H9 (cell line): ENCODE results near the gene CLSTN3. TPM values are rescaled to one million over a fixed set of nuclear protein-coding genes. Genes with fewer than 3 reads are reported as not detected.

Experiments used
- DNase-seq: peaks from one replicate; pipeline ENCODE4 v3.0.0-alpha.2; 2017
- H2AFZ ChIP-seq: one replicate; pipeline ENCODE4 v1.6.1; 2013; ENCODE audit warnings: mild to moderate bottlenecking, low read length, control low read depth, moderate library complexity
- H2AK5ac ChIP-seq: 2 replicates; pipeline ENCODE4 v1.6.1; 2013; ENCODE audit warnings: low read length, control low read depth, mixed read lengths; ENCODE audit not compliant: insufficient read length
- H2BK120ac ChIP-seq: one replicate; pipeline ENCODE4 v1.6.1; 2013; ENCODE audit warnings: low read depth, mild to moderate bottlenecking, low read length, control low read depth, inconsistent platforms; ENCODE audit not compliant: poor library complexity, severe bottlenecking
- H2BK12ac ChIP-seq: 2 replicates; pipeline ENCODE4 v1.6.1; 2013; ENCODE audit warnings: low read length, control low read depth, mixed read lengths, low read depth; ENCODE audit not compliant: insufficient read length
- H2BK15ac ChIP-seq: 2 replicates; pipeline ENCODE4 v1.6.1; 2013; ENCODE audit warnings: low read depth, low read length, control low read depth
- H2BK20ac ChIP-seq: one replicate; pipeline ENCODE4 v1.6.1; 2013; ENCODE audit warnings: low read depth, mild to moderate bottlenecking, low read length, control low read depth, inconsistent platforms; ENCODE audit not compliant: poor library complexity, severe bottlenecking
- H2BK5ac ChIP-seq: 2 replicates; pipeline ENCODE4 v1.6.1; 2013; ENCODE audit warnings: low read length, control low read depth, mixed read lengths; ENCODE audit not compliant: insufficient read length
- H3K14ac ChIP-seq: 2 replicates; pipeline ENCODE4 v1.6.1; 2013; ENCODE audit warnings: low read length, control low read depth; ENCODE audit not compliant: insufficient read depth
- H3K18ac ChIP-seq: 2 replicates; pipeline ENCODE4 v1.6.1; 2013; ENCODE audit warnings: low read depth, mild to moderate bottlenecking, mixed read lengths, low read length, control low read depth; ENCODE audit not compliant: insufficient read length
- H3K23ac ChIP-seq: 2 replicates; pipeline ENCODE4 v1.6.1; 2013; ENCODE audit warnings: low read length, control low read depth, mixed read lengths, low read depth; ENCODE audit not compliant: insufficient read length
- H3K23me2 ChIP-seq: 2 replicates; pipeline ENCODE4 v1.6.1; 2013; ENCODE audit warnings: low read depth, mild to moderate bottlenecking, mixed read lengths, low read length, control low read depth; ENCODE audit not compliant: insufficient read length, poor library complexity, severe bottlenecking
- H3K27ac ChIP-seq: 2 replicates; pipeline ENCODE4 v1.5.1; 2013; ENCODE audit warnings: low read length, control low read depth, mixed read lengths, low read depth; ENCODE audit not compliant: insufficient read length
- H3K27me3 ChIP-seq: 2 replicates; pipeline ENCODE4 v1.6.1; 2013; ENCODE audit warnings: low read length, control low read depth, inconsistent platforms; ENCODE audit not compliant: insufficient read depth
- H3K4ac ChIP-seq: 2 replicates; pipeline ENCODE4 v1.6.1; 2013; ENCODE audit warnings: low read depth, mild to moderate bottlenecking, control low read depth, inconsistent platforms, low read length, moderate library complexity
- H3K4me1 ChIP-seq: 2 replicates; pipeline ENCODE4 v1.6.1; 2013; ENCODE audit warnings: low read length, control low read depth, inconsistent platforms; ENCODE audit not compliant: insufficient read depth
- H3K4me2 ChIP-seq: 2 replicates; pipeline ENCODE4 v1.6.1; 2013; ENCODE audit warnings: low read length, control low read depth, mixed read lengths; ENCODE audit not compliant: insufficient read length, insufficient read depth
- H3K56ac ChIP-seq: 2 replicates; pipeline ENCODE4 v1.6.1; 2013; ENCODE audit warnings: low read depth, mild to moderate bottlenecking, mixed read lengths, low read length, control low read depth; ENCODE audit not compliant: insufficient read length
- H3K79me1 ChIP-seq: 2 replicates; pipeline ENCODE4 v1.6.1; 2013; ENCODE audit warnings: low read depth, mild to moderate bottlenecking, moderate library complexity, low read length, control low read depth, inconsistent platforms; ENCODE audit not compliant: insufficient read depth, poor library complexity, severe bottlenecking
- H3K79me2 ChIP-seq: 2 replicates; pipeline ENCODE4 v1.6.1; 2013; ENCODE audit warnings: low read length, control low read depth, inconsistent platforms; ENCODE audit not compliant: insufficient read depth
- H3K9ac ChIP-seq: 2 replicates; pipeline ENCODE4 v1.6.1; 2013; ENCODE audit warnings: low read length, control low read depth, mixed read lengths; ENCODE audit not compliant: insufficient read length; ENCODE audit errors: extremely low read depth
- H3K9me3 ChIP-seq: one replicate; pipeline ENCODE4 v1.6.1; 2013; ENCODE audit warnings: low read depth, low read length, inconsistent platforms; ENCODE audit not compliant: control insufficient read depth
- H3T11ph ChIP-seq: one replicate; pipeline ENCODE4 v1.6.1; 2013; ENCODE audit warnings: mild to moderate bottlenecking, low read length, control low read depth, inconsistent platforms
- H4K20me1 ChIP-seq: one replicate; pipeline ENCODE4 v1.6.1; 2013; ENCODE audit not compliant: control insufficient read depth, insufficient read length, insufficient read depth
- H4K5ac ChIP-seq: 2 replicates; pipeline ENCODE4 v1.6.1; 2013; ENCODE audit warnings: low read depth, mild to moderate bottlenecking, mixed read lengths, low read length, control low read depth; ENCODE audit not compliant: insufficient read length
- H4K8ac ChIP-seq: replicated peaks from 2 replicates; pipeline ENCODE4 v1.6.1; 2013; ENCODE audit warnings: low read length, control low read depth, mixed read lengths, low read depth; ENCODE audit not compliant: insufficient read length
- H4K91ac ChIP-seq: 2 replicates; pipeline ENCODE4 v1.6.1; 2013; ENCODE audit warnings: low read depth, mild to moderate bottlenecking, moderate library complexity, mixed read lengths, low read length, control low read depth; ENCODE audit not compliant: insufficient read length
- H3K27ac Mint-ChIP-seq, 3 experiments: 2 replicates in 2 of 3; 3 replicates in 1 of 3; pipeline ENCODE4 v1.8.0; 2020 to 2021; ENCODE audit warnings: mixed read lengths in 3 of 3, mild to moderate bottlenecking in 1 of 3, moderate library complexity in 1 of 3
- H3K27me3 Mint-ChIP-seq: 2 replicates; pipeline ENCODE4 v1.8.0; 2021; ENCODE audit warnings: low read depth, mild to moderate bottlenecking, moderate library complexity, mixed read lengths
- H3K36me3 Mint-ChIP-seq, 3 experiments: 2 replicates in 2 of 3; 3 replicates in 1 of 3; pipeline ENCODE4 v1.8.0; 2020 to 2021; ENCODE audit warnings: low read depth in 3 of 3, mixed read lengths in 3 of 3; ENCODE audit not compliant: insufficient read depth in 1 of 3
- H3K4me1 Mint-ChIP-seq, 2 experiments: 2 replicates each; pipeline ENCODE4 v1.8.0; 2020; ENCODE audit warnings: mixed read lengths in 2 of 2
- H3K4me3 Mint-ChIP-seq, 2 experiments: 2 replicates in 1 of 2; 3 replicates in 1 of 2; pipeline ENCODE4 v1.8.0; 2020 to 2021; ENCODE audit warnings: mild to moderate bottlenecking in 2 of 2, mixed read lengths in 2 of 2, moderate library complexity in 1 of 2
- H3K9me3 Mint-ChIP-seq, 2 experiments: 2 replicates in 1 of 2; 3 replicates in 1 of 2; pipeline ENCODE4 v1.8.0; 2020; ENCODE audit warnings: mild to moderate bottlenecking in 2 of 2, mixed read lengths in 2 of 2, moderate library complexity in 1 of 2
- WGBS: extraction: QIAGEN DNeasy Blood & Tissue Kit; methylation state at CpG from one replicate; pipeline ENCODE4 v1.1.7; 2013; ENCODE audit warnings: missing lambda C conversion rate, low lambda C conversion rate, mixed read lengths; ENCODE audit not compliant: insufficient read length; ENCODE audit errors: extremely low coverage; 5-methylcytosine and 5-hydroxymethylcytosine counted together
- total RNA-seq: library from RNA; stranded (reverse); gene quantifications from 2 replicates; pipeline ENCODE4 v1.2.1, GENCODE V29; 2021
- TF ChIP-seq, protein P1 (sequence below): fragments of 200-600 bp; sonication (generic); conservative IDR thresholded peaks from 3 replicates; pipeline ENCODE4 v1.8.0; 2021; ENCODE audit warnings: antibody characterized with exemption, mild to moderate bottlenecking

CLSTN3 gene
- total RNA-seq, 1 experiment from 2014 or later = 26.2 TPM

DNA sequence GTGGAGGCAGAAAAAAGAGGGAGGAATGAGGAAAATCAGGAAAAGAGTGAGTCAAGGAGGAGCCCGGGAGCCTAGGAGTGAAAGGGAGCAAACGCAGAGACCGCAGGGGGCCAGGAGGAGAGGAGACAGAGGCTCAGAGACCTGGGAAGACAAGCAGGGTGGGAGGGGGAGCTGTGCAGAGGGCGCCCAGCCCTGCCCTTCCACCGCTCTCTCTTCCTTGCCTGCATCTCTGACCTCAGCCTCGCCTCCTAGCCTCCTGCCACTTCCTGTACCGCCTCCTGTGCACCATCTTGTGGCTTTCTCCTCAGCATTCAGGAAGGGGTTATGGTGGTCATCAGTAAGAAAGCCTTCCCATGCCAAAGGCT is 1.3 kb downstream of the CLSTN3 start:
- Histone ChIP-seq H4K20me1 (peaks cover 2% of the 10 kb centered on the region), H2AK5ac (no peak overlapping the region), H3K4me2 (peak overlapping the region; percentile 99), H4K5ac (no peak overlapping the region), H3K79me2 (no peaks in the 10 kb centered on the region), H3K79me1 (no peaks in the 10 kb centered on the region), H3K56ac (no peak overlapping the region), H3K14ac (no peak overlapping the region), H3T11ph (no peak overlapping the region), H2BK12ac (no peak overlapping the region), H4K91ac (no peak overlapping the region), H3K4me1 (peaks cover 12% of the 10 kb centered on the region; the same call in 1 of the 2 replicates), H2BK20ac (no peak overlapping the region), H3K4ac (no peak overlapping the region), H3K23me2 (peaks cover 17% of the 10 kb centered on the region), H2BK120ac (no peak overlapping the region), H3K23ac (no peak overlapping the region), H3K27ac (no peak overlapping the region), H3K9ac (no peak overlapping the region), H2BK15ac (no peak overlapping the region), H3K9me3 (no peaks in the 10 kb centered on the region), H3K27me3 (no peaks in the 10 kb centered on the region; the same call in 1 of the 2 replicates), H4K8ac (no peak overlapping the region), H2AFZ (no peak overlapping the region), H3K18ac (no peak overlapping the region), H2BK5ac (no peak overlapping the region)
- H3K9me3 Mint-ChIP-seq = no peaks in the 10 kb centered on the region; a peak in 2 of 5 replicates
- peaks cover 30 to 40% of the 10 kb centered on the region in 2 experiments for H3K4me1 Mint-ChIP-seq
- H3K36me3 Mint-ChIP-seq = peaks cover 10 to 27% (median 21%) of the 10 kb centered on the region in 3 experiments; a peak in 6 of 7 replicates
- TF ChIP-seq, protein P1, sequence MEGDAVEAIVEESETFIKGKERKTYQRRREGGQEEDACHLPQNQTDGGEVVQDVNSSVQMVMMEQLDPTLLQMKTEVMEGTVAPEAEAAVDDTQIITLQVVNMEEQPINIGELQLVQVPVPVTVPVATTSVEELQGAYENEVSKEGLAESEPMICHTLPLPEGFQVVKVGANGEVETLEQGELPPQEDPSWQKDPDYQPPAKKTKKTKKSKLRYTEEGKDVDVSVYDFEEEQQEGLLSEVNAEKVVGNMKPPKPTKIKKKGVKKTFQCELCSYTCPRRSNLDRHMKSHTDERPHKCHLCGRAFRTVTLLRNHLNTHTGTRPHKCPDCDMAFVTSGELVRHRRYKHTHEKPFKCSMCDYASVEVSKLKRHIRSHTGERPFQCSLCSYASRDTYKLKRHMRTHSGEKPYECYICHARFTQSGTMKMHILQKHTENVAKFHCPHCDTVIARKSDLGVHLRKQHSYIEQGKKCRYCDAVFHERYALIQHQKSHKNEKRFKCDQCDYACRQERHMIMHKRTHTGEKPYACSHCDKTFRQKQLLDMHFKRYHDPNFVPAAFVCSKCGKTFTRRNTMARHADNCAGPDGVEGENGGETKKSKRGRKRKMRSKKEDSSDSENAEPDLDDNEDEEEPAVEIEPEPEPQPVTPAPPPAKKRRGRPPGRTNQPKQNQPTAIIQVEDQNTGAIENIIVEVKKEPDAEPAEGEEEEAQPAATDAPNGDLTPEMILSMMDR = no peak
- H3K4me3 Mint-ChIP-seq = peak overlapping the region; percentile 85 to 86
- no CpG with 5 or more reads among the region's 7 CpGs for WGBS
- DNase-seq = peak; percentile 61
- H3K27ac Mint-ChIP-seq = no peak overlapping the region
- H3K27me3 Mint-ChIP-seq = peaks cover 7% of the 10 kb centered on the region
